ENCODE results near the gene PPIL6. TPM values are rescaled to one million over a fixed set of nuclear protein-coding genes. Genes with fewer than 3 reads are reported as not detected.

The PPIL6 gene
- total RNA-seq, 1 donor from 2014 or later, result 8.4 TPM

GRCh38 chr6:109379711-109380110 lies 60.7 kb downstream of the PPIL6 start:
- Histone ChIP-seq H3K27me3 (ENCODE audit: control insufficient read depth, insufficient read depth, low read length) (no peaks in the 10 kb centered on the region), H3K36me3 (ENCODE audit: control insufficient read depth, insufficient read depth, low read length) (peaks cover 8% of the 10 kb centered on the region), H3K4me3 (ENCODE audit: low read depth, low read length) (peak overlapping the region; percentile 96)
- no peak for TF ChIP-seq CTCF (IDR thresholded peaks at IDR 0.05; ENCODE audit: insufficient read depth, low read length, severe bottlenecking)
- FAIRE-seq, result no peak
- no peak for DNase-seq (ENCODE audit: low read depth)

- H3K4me3 ChIP-seq (ENCODE audit: low read depth, low read length), result no peak overlapping the region
- no peak for TF ChIP-seq CTCF (IDR thresholded peaks at IDR 0.05; ENCODE audit: insufficient read depth, low read length, severe bottlenecking)
- H3K27me3 ChIP-seq (ENCODE audit: control insufficient read depth, insufficient read depth, low read length), result no peaks in the 10 kb centered on the region
- no peak for DNase-seq (ENCODE audit: low read depth)
- FAIRE-seq, result no peak
- H3K36me3 ChIP-seq (ENCODE audit: control insufficient read depth, insufficient read depth, low read length), result peaks cover 11% of the 10 kb centered on the region
Measured at GRCh38 chr6:109377717-109378116, 62.7 kb downstream of the PPIL6 start.

GRCh38 chr6:109374326-109374892 lies 66.0 kb downstream of the PPIL6 start:
- Histone ChIP-seq H3K36me3 (ENCODE audit: control insufficient read depth, insufficient read depth, low read length) (peaks cover 12% of the 10 kb centered on the region), H3K27me3 (ENCODE audit: control insufficient read depth, insufficient read depth, low read length) (no peaks in the 10 kb centered on the region), H3K4me3 (ENCODE audit: low read depth, low read length) (no peak overlapping the region)
- DNase-seq (ENCODE audit: low read depth) (no peak), FAIRE-seq (no peak)
- no peak for TF ChIP-seq CTCF (IDR thresholded peaks at IDR 0.05; ENCODE audit: insufficient read depth, low read length, severe bottlenecking)

GRCh38 chr6:109373762-109374161 lies 66.7 kb downstream of the PPIL6 start:
- peak; percentile 64 for FAIRE-seq
- H3K4me3 ChIP-seq (ENCODE audit: low read depth, low read length), result no peak overlapping the region
- TF ChIP-seq CTCF (IDR thresholded peaks at IDR 0.05; ENCODE audit: insufficient read depth, low read length, severe bottlenecking), result no peak
- no peaks in the 10 kb centered on the region for H3K27me3 ChIP-seq (ENCODE audit: control insufficient read depth, insufficient read depth, low read length)
- H3K36me3 ChIP-seq (ENCODE audit: control insufficient read depth, insufficient read depth, low read length), result peaks cover 13% of the 10 kb centered on the region
- no peak for DNase-seq (ENCODE audit: low read depth)

- DNase-seq (ENCODE audit: low read depth) (no peak), FAIRE-seq (no peak)
- TF ChIP-seq CTCF (IDR thresholded peaks at IDR 0.05; ENCODE audit: insufficient read depth, low read length, severe bottlenecking), result no peak
- no peak overlapping the region for H3K4me3 ChIP-seq (ENCODE audit: low read depth, low read length)
- H3K36me3 ChIP-seq (ENCODE audit: control insufficient read depth, insufficient read depth, low read length), result peaks cover 14% of the 10 kb centered on the region
- no peaks in the 10 kb centered on the region for H3K27me3 ChIP-seq (ENCODE audit: control insufficient read depth, insufficient read depth, low read length)
Measured at GRCh38 chr6:109373331-109373730, 67.1 kb downstream of the PPIL6 start.

GRCh38 chr6:109372130-109372529 lies 68.3 kb downstream of the PPIL6 start:
- no peak for TF ChIP-seq CTCF (IDR thresholded peaks at IDR 0.05; ENCODE audit: insufficient read depth, low read length, severe bottlenecking)
- peaks cover 11% of the 10 kb centered on the region for H3K36me3 ChIP-seq (ENCODE audit: control insufficient read depth, insufficient read depth, low read length)
- no peak for FAIRE-seq
- H3K27me3 ChIP-seq (ENCODE audit: control insufficient read depth, insufficient read depth, low read length), result no peaks in the 10 kb centered on the region
- no peak overlapping the region for H3K4me3 ChIP-seq (ENCODE audit: low read depth, low read length)
- no peak for DNase-seq (ENCODE audit: low read depth)
